ENCODE data around the gene DNAJB6.

DNA sequence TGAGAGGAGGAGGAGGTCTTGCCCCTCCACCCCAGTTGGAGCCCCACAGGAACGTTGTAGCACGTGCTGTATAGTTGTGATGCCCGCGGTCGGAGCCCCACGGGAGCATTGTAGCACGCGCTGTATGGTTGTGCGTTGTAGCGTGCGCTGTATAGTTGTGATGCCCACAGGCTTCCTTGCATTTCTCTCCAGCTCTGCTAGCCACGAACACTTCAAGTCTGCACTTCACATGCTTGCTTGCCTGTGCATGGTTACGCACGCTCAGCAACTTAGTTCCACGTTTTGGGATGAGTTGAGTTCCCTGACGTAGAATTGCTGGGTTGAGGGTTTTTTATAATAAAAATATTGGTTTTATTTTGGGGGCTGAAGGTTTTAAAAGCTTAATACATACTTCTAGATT is 41.6 kb downstream of the DNAJB6 start:
- TF ChIP-seq, protein P1, sequence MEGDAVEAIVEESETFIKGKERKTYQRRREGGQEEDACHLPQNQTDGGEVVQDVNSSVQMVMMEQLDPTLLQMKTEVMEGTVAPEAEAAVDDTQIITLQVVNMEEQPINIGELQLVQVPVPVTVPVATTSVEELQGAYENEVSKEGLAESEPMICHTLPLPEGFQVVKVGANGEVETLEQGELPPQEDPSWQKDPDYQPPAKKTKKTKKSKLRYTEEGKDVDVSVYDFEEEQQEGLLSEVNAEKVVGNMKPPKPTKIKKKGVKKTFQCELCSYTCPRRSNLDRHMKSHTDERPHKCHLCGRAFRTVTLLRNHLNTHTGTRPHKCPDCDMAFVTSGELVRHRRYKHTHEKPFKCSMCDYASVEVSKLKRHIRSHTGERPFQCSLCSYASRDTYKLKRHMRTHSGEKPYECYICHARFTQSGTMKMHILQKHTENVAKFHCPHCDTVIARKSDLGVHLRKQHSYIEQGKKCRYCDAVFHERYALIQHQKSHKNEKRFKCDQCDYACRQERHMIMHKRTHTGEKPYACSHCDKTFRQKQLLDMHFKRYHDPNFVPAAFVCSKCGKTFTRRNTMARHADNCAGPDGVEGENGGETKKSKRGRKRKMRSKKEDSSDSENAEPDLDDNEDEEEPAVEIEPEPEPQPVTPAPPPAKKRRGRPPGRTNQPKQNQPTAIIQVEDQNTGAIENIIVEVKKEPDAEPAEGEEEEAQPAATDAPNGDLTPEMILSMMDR (IDR thresholded peaks at IDR 0.05; ENCODE audit: insufficient read depth, low read length, poor library complexity, severe bottlenecking), result no peak
- no peak for TF ChIP-seq EZH2phosphoT487 (conservative IDR thresholded peaks at IDR 0.05; ENCODE audit: low read length)
